Body of pancreas (tissue), 4 donors: ENCODE results near the gene IL12B.

Experiments
- POLR2A ChIP-seq, 3 donors: fragments of 450-650 bp; IDR thresholded peaks; one replicate each; pipeline ENCODE4 v1.6.1; 2016; ENCODE audit warnings: antibody characterized with exemption in 3 of 3, mild to moderate bottlenecking in 2 of 3
- TF ChIP-seq, protein P1 (sequence below), 7 experiments: fragments of 450-650 bp in 4 of 7; fragments of 200-600 bp in 3 of 7; sonication (generic) in 3 of 7; IDR thresholded peaks; one replicate each; pipeline ENCODE4 v1.5.1; 2016 to 2019; ENCODE audit warnings: antibody characterized with exemption in 7 of 7

- TF ChIP-seq, protein P1, sequence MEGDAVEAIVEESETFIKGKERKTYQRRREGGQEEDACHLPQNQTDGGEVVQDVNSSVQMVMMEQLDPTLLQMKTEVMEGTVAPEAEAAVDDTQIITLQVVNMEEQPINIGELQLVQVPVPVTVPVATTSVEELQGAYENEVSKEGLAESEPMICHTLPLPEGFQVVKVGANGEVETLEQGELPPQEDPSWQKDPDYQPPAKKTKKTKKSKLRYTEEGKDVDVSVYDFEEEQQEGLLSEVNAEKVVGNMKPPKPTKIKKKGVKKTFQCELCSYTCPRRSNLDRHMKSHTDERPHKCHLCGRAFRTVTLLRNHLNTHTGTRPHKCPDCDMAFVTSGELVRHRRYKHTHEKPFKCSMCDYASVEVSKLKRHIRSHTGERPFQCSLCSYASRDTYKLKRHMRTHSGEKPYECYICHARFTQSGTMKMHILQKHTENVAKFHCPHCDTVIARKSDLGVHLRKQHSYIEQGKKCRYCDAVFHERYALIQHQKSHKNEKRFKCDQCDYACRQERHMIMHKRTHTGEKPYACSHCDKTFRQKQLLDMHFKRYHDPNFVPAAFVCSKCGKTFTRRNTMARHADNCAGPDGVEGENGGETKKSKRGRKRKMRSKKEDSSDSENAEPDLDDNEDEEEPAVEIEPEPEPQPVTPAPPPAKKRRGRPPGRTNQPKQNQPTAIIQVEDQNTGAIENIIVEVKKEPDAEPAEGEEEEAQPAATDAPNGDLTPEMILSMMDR (IDR thresholded peaks at IDR 0.05), result no peak
- TF ChIP-seq POLR2A (IDR thresholded peaks at IDR 0.05), result no peak
Measured at GRCh38 chr5:159341906-159342310, 11.6 kb upstream of the IL12B start.
